Ovary (tissue), 9 donors: ENCODE results near the gene ANKRD60. TPM values are rescaled to one million over a fixed set of nuclear protein-coding genes. Genes with fewer than 3 reads are reported as not detected.

Experiments
- DNase-seq, 5 donors: peaks; one replicate each; pipeline ENCODE4 v3.0.0-alpha.2; 2019 to 2020
- H3K27ac ChIP-seq, 2 donors: fragments of 200-600 bp; one replicate each; pipeline versions ENCODE4 v1.5.1 to v1.8.0; 2019 to 2022
- H3K27me3 ChIP-seq: fragments of 200-600 bp; one replicate; pipeline ENCODE4 v1.8.0; 2022
- H3K36me3 ChIP-seq: fragments of 200-600 bp; sonication (generic); one replicate; pipeline ENCODE4 v1.5.1; 2019
- H3K4me1 ChIP-seq: one replicate; pipeline ENCODE4 v1.8.1; 2013; ENCODE audit warnings: mild to moderate bottlenecking, moderate library complexity; ENCODE audit not compliant: insufficient read depth
- H3K4me3 ChIP-seq: fragments of 200-600 bp; sonication (generic); one replicate; pipeline ENCODE4 v1.5.1; 2017
- H3K9me3 ChIP-seq, 2 donors: fragments of 200-600 bp in 1 of 2; sonication (generic) in 1 of 2; one replicate each; pipeline versions ENCODE4 v1.5.1 to v1.8.1; 2013 to 2019; ENCODE audit warnings: mild to moderate bottlenecking in 1 of 2, moderate library complexity in 1 of 2
- EP300 ChIP-seq: sonication (generic); formaldehyde crosslinking; IDR thresholded peaks from one replicate; pipeline ENCODE4 v1.6.1; 2017; ENCODE audit warnings: antibody characterized with exemption
- POLR2A ChIP-seq: fragments of 450-650 bp; IDR thresholded peaks from one replicate; pipeline ENCODE4 v1.6.1; 2017; ENCODE audit warnings: antibody characterized with exemption, mild to moderate bottlenecking, moderate library complexity
- WGBS, 3 donors: extraction: QIAGEN DNeasy Blood & Tissue Kit in 1 of 3; methylation state at CpG; one replicate each; pipeline versions ENCODE4 v1.1.5 to v1.1.7; 2013 to 2017; 5-methylcytosine and 5-hydroxymethylcytosine counted together
- intact Hi-C, 4 donors: fragments of 100-400 bp; cut with DNase I; formaldehyde crosslinking; loops; one replicate each; pipeline versions ENCODE4 v1.11.0 to v1.15.1; 2022 to 2023
- polyA plus RNA-seq, 2 donors: library from polyadenylated mRNA; stranded (reverse); fragments of 200-250 nt in 1 of 2; fragments of 350-450 nt in 1 of 2; fragmentation: Illumina TruSeq in 1 of 2; extraction: RNeasy Lipid Tissue Mini Kit (QIAGEN cat#74804) in 1 of 2; gene quantifications; one replicate each; pipeline ENCODE4 v1.2.3, GENCODE V29; 2013 to 2014
- total RNA-seq, 7 donors: library from RNA; depleted of rRNA in 2 of 7; stranded (reverse); fragments of >200 nt in 2 of 7; fragmentation: NEBNext Ultra II Directional in 3 of 7; extraction: Animal tissue kit (Norgen Biotek cat#: 25700) in 3 of 7; gene quantifications; one replicate each; pipeline versions ENCODE4 v1.1.0 to v1.2.4, GENCODE V29; 2016 to 2023
- TF ChIP-seq, protein P1 (sequence below), 3 donors: fragments of 450-650 bp in 2 of 3; fragments of 200-600 bp in 1 of 3; IDR thresholded peaks; one replicate each; pipeline versions ENCODE4 v1.5.1 to v1.8.0; 2016 to 2022; ENCODE audit warnings: antibody characterized with exemption in 3 of 3, mild to moderate bottlenecking in 1 of 3
- donor health status: DM: no; HTN: no; CAD: no; lungs with moderate emphysema.
- donor health status: DM: no; HTN: no; CAD: no.
- donor health status: Bipolar disorder and iron deficiency.
- donor health status: DM: yes; HTN: yes; CAD: no.
- donor health status: DM: no; HTN: no; CAD: no.
- donor health status: DM: yes; HTN: yes; CAD: no.

Gene ANKRD60
- total and polyA plus RNA-seq, 9 donors: not detected

DNA sequence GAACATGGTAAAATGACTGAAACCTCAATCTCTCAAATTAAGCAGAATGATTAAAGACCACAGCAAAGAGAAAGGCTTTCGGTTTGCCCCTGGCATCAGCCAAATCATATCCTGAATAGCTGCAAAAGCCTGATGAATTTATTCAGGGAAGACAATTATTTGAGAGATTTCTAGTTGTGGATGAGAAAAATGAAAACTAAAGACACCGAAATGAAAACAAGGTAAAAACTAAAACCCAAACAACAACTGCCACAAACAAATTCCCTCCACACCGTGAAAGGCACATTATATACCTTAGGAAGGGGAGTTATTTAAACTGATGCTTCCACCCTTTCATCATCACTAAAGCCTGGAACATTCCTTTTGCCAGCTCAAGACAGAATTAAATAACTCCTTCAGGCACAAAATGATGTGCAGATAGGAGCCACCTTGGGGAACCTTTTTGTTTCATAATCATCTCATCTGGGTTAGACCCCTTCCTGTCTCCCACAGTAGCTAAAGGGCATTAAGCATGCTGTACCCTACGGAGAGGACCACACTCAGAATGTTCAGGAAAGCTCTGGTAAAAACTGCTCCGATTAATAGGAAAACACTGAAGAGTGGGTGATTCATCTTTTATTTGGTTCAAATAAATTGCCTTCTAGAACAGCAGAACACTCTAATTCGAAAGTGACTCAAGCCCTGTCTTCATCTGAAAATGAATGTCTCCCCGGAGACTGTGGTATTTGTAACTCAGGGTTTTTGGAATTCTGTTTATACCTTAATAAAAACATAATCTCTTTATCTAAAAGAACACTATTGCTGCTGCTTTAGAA is 9.1 kb upstream of the ANKRD60 start:
- Histone ChIP-seq H3K4me3 (no peak overlapping the region), H3K27ac (no peak overlapping the region), H3K4me1 (no peaks in the 10 kb centered on the region), H3K27me3 (no peaks in the 10 kb centered on the region), H3K9me3 (no peaks in the 10 kb centered on the region), H3K36me3 (no peaks in the 10 kb centered on the region)
- intact Hi-C loops: loop anchor here in 3 of 4 donors (5.0 to 10.0 kb wide), 4 partner anchors 410 to 987 kb away; partner anchors contain the start of genes GNAS (in 1 of the 3), GNAS-AS1 (in 1 of the 3) and STX16 (in 1 of the 3)
- WGBS, 3 donors: 48 to 52% (median 52%) methylated on average over 7 of the region's 7 CpGs
- no peak for TF ChIP-seq EP300
- no peak for TF ChIP-seq POLR2A
- TF ChIP-seq, protein P1, sequence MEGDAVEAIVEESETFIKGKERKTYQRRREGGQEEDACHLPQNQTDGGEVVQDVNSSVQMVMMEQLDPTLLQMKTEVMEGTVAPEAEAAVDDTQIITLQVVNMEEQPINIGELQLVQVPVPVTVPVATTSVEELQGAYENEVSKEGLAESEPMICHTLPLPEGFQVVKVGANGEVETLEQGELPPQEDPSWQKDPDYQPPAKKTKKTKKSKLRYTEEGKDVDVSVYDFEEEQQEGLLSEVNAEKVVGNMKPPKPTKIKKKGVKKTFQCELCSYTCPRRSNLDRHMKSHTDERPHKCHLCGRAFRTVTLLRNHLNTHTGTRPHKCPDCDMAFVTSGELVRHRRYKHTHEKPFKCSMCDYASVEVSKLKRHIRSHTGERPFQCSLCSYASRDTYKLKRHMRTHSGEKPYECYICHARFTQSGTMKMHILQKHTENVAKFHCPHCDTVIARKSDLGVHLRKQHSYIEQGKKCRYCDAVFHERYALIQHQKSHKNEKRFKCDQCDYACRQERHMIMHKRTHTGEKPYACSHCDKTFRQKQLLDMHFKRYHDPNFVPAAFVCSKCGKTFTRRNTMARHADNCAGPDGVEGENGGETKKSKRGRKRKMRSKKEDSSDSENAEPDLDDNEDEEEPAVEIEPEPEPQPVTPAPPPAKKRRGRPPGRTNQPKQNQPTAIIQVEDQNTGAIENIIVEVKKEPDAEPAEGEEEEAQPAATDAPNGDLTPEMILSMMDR (IDR thresholded peaks at IDR 0.05): no peak
- no peak for DNase-seq

DNA sequence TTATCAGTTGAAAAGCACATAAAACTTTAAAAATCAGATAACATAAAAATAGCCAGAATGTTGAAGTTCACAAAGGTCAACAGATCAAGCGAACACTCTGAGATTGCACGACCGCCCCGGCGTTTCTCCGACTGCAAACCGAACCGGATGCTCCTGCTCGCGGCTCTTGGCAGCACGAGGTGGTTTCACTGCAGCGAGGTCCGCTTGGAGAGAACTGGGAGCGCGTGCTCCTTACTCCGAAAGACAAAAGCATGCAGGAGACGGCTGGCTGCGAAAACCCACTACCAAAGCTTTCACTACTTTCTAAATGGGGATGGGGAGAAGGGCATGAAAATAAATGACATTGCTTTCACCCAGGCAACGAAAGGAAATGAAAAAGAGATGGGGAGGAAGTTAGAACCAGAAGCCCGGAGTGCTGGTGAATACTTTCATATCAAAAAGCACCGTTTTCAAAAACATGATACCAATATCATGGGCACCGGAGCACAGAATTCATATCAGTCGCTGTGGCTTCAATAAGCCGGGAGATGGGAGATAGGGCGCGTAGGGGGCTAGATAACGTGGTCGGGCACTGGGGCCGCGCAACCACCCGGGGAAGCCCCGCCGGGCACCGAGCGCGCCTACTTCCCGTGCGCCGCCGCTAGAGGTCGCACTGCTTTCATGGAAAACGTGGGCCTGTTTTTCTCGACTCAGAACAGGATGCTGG is 8.3 kb upstream of the ANKRD60 start:
- intact Hi-C loops: loop anchor here in 3 of 4 donors (5.0 to 10.0 kb wide), 4 partner anchors 411 to 988 kb away; partner anchors contain the start of genes GNAS (in 1 of the 3), GNAS-AS1 (in 1 of the 3) and STX16 (in 1 of the 3)
- 1 to 2% (median 2%) methylated on average over 43 of the region's 43 CpGs for WGBS, 3 donors
- peak; percentile 10 for TF ChIP-seq POLR2A
- no peak for TF ChIP-seq EP300
- TF ChIP-seq, protein P1 (IDR thresholded peaks at IDR 0.05): peak; percentile 77 to 87 (median 84)
- peak; percentile 54 to 84 (median 76) for DNase-seq
- no peak overlapping the region for H3K27ac ChIP-seq
- H3K9me3 ChIP-seq: no peaks in the 10 kb centered on the region
- H3K27me3 ChIP-seq: no peaks in the 10 kb centered on the region
- H3K4me3 ChIP-seq: peak overlapping the region; percentile 8
- no peaks in the 10 kb centered on the region for H3K36me3 ChIP-seq
- no peaks in the 10 kb centered on the region for H3K4me1 ChIP-seq

DNA sequence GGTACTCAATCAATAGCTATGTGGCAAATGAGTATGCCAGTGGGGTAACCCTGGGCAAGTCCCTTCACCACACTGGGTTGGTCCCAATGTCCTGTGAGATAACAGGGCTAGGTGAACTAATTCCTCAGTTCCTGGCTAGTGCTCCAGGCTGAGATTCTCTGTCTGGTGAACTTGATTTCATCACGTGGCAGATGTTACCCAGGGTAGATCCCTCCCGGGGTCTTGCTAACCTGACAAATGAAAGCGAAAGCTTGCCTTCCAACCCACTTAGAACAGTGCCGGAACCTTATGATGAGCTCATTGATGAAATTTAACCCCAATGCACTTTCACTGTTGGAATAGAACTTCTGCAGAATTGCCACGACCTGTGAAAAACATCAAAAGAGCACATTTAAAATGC is 6.6 kb upstream of the ANKRD60 start:
- no peak for DNase-seq
- Histone ChIP-seq H3K9me3 (no peaks in the 10 kb centered on the region), H3K4me1 (no peaks in the 10 kb centered on the region), H3K27ac (no peak overlapping the region), H3K27me3 (no peaks in the 10 kb centered on the region), H3K4me3 (no peak overlapping the region), H3K36me3 (no peaks in the 10 kb centered on the region)
- no peak for TF ChIP-seq POLR2A
- TF ChIP-seq EP300: no peak
- TF ChIP-seq, protein P1 (IDR thresholded peaks at IDR 0.05): no peak
- 87 to 90% (median 89%) methylated on average over 5 of the region's 5 CpGs for WGBS, 3 donors
- intact Hi-C loops: loop anchor here in 3 of 4 donors (5.0 to 10.0 kb wide), 4 partner anchors 412 to 990 kb away; partner anchors contain the start of genes GNAS (in 1 of the 3), GNAS-AS1 (in 1 of the 3) and STX16 (in 1 of the 3)

DNA sequence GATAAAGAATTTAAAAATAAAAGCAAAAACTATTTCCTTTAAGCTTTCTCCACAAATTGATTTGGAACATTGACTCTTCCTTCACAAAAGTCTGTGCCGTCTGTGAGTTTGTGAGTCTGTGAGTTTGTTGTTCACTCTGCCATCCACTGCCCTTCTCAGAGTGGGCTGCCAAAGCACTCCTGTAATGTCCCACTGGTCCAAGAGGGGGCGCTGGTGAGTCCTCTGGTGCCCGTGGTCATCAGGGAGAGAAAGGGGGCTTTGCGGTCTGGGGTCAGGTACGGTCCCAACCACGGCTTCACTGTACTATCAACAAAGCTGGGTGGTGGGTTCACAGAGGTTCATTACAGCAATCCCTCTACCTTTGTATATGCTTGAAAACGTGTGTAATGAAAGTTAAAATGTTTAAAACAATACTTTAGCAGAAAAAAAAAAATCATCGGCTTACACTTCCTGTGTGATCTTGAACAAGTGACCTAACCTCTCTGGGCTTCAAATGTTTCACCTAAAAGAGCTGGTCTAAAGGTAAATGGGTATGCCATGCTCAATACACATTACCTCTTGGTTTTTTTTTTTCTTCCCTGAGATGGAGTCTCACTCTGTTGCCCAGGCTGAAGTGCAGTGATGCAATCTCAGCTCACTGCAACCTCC is 5.6 kb upstream of the ANKRD60 start:
- no peak overlapping the region for H3K27ac ChIP-seq
- intact Hi-C loops: loop anchor here in 2 of 4 donors (5.0 to 10.0 kb wide), 3 partner anchors 621 to 991 kb away; partner anchors contain the start of genes GNAS (in 1 of the 2) and GNAS-AS1 (in 1 of the 2)
- 37 to 51% (median 46%) methylated on average over 8 of the region's 8 CpGs for WGBS, 3 donors

More for the DNA sequence above, 5.6 kb upstream of the ANKRD60 start:
- TF ChIP-seq, protein P1 (IDR thresholded peaks at IDR 0.05): peak in 1 of 3 donors; percentile 24
- TF ChIP-seq EP300: no peak
- Histone ChIP-seq H3K36me3 (no peaks in the 10 kb centered on the region), H3K9me3 (no peaks in the 10 kb centered on the region), H3K4me3 (no peak overlapping the region), H3K27me3 (no peaks in the 10 kb centered on the region), H3K4me1 (no peaks in the 10 kb centered on the region)
- peak in 4 of 5 donors; percentile 31 to 64 (median 46) for DNase-seq
